Fibroblast of pulmonary artery (primary cell): ENCODE results near the gene ENSA.

Experiments used
- DNase-seq: peaks from one replicate; pipeline ENCODE4 v3.0.0-alpha.2; 2010; ENCODE audit warnings: low read depth
- H3K4me3 ChIP-seq: replicated peaks from 2 replicates; pipeline ENCODE4 v1.5.1; 2011; ENCODE audit warnings: low read depth, mild to moderate bottlenecking, control low read depth, low read length, moderate library complexity
- TF ChIP-seq, protein P1 (sequence below): IDR thresholded peaks from 2 replicates; pipeline ENCODE4 v1.5.1; 2011; ENCODE audit warnings: mild to moderate bottlenecking, control low read depth, low read length, inconsistent platforms; ENCODE audit errors: missing control alignments

The ENSA gene, protein sequence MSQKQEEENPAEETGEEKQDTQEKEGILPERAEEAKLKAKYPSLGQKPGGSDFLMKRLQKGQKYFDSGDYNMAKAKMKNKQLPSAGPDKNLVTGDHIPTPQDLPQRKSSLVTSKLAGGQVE

DNA sequence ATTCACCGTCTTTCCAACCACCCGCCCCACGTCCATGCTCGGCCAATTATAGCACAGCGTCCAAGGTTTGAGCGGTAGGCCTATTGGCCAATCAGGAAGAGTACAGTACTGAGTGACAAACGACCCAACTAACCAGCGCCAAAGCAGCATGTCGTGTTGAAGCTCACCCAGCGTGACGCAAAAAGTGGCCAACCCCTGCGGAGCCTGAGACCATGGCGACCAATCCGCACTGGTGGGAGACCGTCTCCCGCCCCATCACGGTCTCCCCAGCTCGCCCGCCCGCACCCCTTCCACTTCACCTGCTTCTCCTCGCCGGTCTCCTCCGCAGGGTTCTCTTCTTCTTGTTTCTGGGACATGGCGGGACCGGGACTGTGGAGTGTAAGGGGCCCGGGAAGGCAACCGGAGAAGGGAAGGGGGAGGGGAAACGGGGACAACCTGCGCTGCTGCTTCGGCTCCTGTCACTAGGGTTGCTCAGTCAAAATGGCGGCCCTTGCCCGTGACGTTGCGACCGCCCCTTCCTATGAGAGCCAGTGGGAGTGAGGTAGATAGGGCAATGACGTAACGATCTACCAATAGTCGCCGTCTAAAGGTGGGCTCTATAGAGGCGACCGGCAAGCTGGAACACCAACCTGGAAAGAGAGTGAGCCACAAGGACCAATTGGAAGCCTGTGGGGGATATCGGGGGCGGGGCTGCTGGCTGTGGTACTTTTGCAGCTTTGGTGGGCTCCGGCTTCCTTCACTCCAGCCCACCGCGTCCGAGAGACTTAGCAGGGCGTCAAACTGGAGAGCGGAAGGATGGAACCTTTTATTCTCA, at the start of gene ENSA:
TSS of gene ENSA (minus strand) at position 498 of the 814 bp plus-strand sequence. CDS start at position 356, 142 bp downstream.
- TF ChIP-seq, protein P1, sequence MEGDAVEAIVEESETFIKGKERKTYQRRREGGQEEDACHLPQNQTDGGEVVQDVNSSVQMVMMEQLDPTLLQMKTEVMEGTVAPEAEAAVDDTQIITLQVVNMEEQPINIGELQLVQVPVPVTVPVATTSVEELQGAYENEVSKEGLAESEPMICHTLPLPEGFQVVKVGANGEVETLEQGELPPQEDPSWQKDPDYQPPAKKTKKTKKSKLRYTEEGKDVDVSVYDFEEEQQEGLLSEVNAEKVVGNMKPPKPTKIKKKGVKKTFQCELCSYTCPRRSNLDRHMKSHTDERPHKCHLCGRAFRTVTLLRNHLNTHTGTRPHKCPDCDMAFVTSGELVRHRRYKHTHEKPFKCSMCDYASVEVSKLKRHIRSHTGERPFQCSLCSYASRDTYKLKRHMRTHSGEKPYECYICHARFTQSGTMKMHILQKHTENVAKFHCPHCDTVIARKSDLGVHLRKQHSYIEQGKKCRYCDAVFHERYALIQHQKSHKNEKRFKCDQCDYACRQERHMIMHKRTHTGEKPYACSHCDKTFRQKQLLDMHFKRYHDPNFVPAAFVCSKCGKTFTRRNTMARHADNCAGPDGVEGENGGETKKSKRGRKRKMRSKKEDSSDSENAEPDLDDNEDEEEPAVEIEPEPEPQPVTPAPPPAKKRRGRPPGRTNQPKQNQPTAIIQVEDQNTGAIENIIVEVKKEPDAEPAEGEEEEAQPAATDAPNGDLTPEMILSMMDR, result no peak
- H3K4me3 ChIP-seq, result peak within 1 kb of the TSS; percentile 80

DNA sequence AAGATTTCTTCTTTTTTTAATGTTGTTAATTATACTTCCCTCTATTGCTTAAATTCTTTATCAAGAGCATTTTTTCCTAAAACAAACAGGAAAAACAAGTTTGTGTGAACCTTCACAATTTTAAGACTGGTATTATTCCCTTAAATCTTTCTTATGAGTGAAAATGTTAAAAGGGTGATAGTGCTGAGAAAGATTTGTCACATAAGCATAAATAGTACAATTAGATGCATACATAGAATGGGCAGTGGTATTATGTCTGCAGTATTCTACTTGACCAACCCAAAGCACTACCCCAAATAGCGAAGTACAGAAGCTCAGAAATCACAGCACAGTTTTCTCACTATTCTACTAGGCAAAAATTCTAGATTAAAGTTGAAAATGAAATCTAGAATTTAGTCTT, 49.6 kb upstream of the ENSA start:
- H3K4me3 ChIP-seq, result no peak overlapping the region
- DNase-seq, result no peak
- TF ChIP-seq, protein P1, result no peak

More for the DNA sequence above, at the start of gene ENSA:
- peak; percentile 100 for DNase-seq

DNA sequence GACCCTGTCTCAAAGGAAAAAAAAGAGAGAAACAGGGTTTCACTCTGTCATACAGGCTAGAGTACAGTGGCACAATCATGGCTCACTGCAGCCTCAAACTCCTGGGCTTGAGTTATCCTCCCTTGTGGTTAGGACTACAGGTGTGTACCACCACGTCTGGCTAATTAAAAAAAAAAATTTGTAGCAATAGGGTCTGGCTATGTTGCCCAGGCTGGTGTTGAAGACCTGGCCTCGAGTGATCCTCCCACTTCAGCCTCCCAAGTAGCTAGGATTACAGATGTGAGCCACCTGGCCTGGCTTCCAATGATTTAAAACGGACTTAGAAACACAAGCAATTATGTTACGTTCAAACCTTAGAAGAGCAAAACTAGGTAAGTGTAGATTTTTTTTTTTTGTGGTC, 45.5 kb upstream of the ENSA start:
- TF ChIP-seq, protein P1, result no peak
- no peak for DNase-seq

GRCh38 chr1:150663321-150663720, 33.9 kb upstream of the ENSA start:
- TF ChIP-seq, protein P1, result no peak
- H3K4me3 ChIP-seq, result no peak overlapping the region
- no peak for DNase-seq

More for the DNA sequence above, 45.5 kb upstream of the ENSA start:
- H3K4me3 ChIP-seq, result no peak overlapping the region

DNA sequence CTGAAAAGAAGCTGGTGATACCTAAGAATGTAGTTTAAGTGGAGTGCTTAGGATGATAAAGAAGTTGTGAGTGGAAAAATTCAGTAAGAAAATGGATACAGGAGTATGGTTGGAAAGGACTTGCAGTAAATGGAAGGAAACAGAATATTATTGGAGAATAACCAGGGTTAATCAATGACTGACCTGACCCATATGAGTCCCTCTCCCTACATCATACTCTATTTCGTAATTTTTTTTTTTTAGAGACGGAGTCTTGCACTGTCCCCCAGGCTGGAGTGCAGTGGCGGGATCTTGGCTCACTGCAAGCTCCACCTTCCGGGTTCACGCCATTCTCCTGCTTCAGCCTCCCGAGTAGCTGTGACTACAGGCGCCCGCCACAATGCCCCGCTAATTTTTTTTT, 33.4 kb upstream of the ENSA start:
- H3K4me3 ChIP-seq, result no peak overlapping the region
- TF ChIP-seq, protein P1, result no peak

GRCh38 chr1:150661156-150661555, 31.7 kb upstream of the ENSA start:
- TF ChIP-seq, protein P1, result no peak
- DNase-seq, result no peak
- no peak overlapping the region for H3K4me3 ChIP-seq

More for the DNA sequence above, 33.4 kb upstream of the ENSA start:
- DNase-seq, result no peak
